Effector memory CD4-positive, alpha-beta T cell (primary cell): ENCODE results near the gene KRT83.

Experiments used
- DNase-seq, 3 donors: peaks; one replicate each; pipeline ENCODE4 v3.0.0-alpha.2; 2020
- H3K27ac ChIP-seq: 2 replicates; pipeline ENCODE4 v1.7.0; 2013; ENCODE audit warnings: mild to moderate bottlenecking, low read length, moderate library complexity; ENCODE audit not compliant: insufficient read depth, poor library complexity, severe bottlenecking
- H3K27me3 ChIP-seq: replicated peaks from 2 replicates; pipeline ENCODE4 v1.7.0; 2013; ENCODE audit warnings: mild to moderate bottlenecking, low read length; ENCODE audit not compliant: insufficient read depth, control insufficient read depth, poor library complexity, severe bottlenecking
- H3K36me3 ChIP-seq: 2 replicates; pipeline ENCODE4 v1.7.0; 2013; ENCODE audit warnings: mild to moderate bottlenecking, low read length, moderate library complexity; ENCODE audit not compliant: control insufficient read depth, insufficient read depth
- H3K4me1 ChIP-seq: 2 replicates; pipeline ENCODE4 v1.7.0; 2013; ENCODE audit warnings: low read length, mild to moderate bottlenecking; ENCODE audit not compliant: control insufficient read depth, insufficient read depth, poor library complexity, severe bottlenecking
- H3K4me3 ChIP-seq: 2 replicates; pipeline ENCODE4 v1.7.0; 2013; ENCODE audit warnings: low read length, low read depth, mild to moderate bottlenecking; ENCODE audit not compliant: insufficient read depth, poor library complexity, severe bottlenecking
- H3K9me3 ChIP-seq: 2 replicates; pipeline ENCODE4 v1.7.0; 2013; ENCODE audit warnings: mild to moderate bottlenecking, low read length, moderate library complexity; ENCODE audit not compliant: control insufficient read depth

Gene KRT83

DNA sequence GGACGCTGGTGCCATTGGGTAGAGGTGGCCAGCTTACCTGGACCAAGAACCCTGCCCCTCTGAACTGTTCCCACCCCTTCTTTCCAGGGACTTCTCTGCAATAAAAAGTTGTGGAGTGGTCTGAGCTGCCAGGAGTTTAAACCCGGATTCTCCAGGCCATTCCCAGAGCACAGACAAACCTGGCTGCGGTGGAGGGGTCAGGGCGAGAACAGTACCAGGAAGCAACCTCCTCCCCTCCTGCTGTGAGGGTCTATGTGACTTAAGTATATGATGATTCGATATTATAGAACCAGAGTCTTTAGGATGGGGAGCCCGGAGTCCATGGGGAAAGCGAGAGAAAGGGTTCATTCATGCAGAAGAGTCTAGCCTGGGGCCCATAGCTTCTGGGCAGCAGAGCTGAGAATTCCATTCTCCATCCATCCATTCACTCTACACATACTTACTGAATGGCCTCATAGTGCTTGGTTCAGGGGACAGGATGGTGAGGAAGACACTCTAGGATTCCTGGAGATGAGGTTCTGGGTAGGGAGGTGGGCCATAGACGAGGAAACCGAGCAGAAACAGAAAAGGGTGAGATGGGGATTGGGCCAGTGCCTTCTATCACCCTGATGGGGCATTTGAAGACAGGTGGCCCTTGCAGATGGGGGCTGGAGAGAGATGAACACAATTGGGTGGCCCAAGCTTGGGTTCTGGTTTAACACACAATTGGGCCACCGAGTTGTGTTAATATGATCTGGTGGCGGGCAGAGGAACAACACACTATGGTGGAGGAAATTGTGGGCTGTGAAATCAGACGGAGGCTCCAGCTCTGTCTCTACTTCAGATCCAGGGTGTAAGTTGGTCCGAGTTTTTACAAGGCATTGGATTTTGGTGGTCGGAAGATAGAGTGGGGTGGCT, 41.5 kb downstream of the KRT83 start:
- peaks cover 3% of the 10 kb centered on the region for H3K4me1 ChIP-seq
- DNase-seq, result no peak
- H3K4me3 ChIP-seq, result no peak overlapping the region
- H3K27me3 ChIP-seq, result no peaks in the 10 kb centered on the region
- H3K27ac ChIP-seq, result no peak overlapping the region
- no peaks in the 10 kb centered on the region for H3K36me3 ChIP-seq
- no peaks in the 10 kb centered on the region for H3K9me3 ChIP-seq

DNA sequence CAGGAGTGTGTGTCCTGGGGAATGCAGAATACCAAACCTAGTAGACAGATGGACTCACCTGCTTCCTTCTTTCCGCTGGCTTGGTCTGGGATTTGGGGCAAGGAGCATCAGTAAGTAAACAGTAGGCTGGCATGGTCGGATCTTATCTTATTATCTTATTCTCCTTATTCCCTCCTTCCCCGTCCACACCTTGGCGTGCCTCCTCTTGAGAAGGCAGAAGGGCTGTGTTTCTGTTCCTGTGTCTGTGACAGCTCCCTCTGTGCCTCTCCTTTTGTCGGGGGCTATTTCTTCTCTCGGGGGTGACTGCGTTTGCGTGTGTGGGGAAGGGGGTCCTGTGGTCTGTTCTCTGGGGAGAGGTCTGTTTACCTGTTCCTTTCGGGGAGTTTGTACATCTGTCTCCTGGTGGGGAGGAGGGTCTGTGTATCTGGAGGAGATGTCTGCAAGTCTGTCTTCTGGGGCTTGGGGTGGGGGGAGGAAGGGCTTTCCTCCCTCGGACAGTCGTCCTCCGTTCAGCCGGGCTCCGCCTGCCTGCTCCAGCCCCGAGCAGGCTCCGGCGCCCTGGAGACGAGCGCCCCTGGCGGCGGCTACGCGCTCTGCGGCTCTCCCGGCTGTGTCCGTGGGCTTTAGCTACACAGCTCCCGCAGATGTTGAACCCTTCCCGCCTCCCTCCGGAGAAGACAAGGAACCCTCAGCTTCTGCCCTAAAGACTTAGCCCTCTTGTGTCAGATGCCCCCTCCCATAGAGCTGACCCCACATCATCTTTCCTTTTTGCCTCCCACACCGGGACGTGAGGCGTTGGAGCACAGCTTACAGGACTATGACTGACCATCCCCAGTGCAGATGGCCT, 42.4 kb downstream of the KRT83 start:
- no peaks in the 10 kb centered on the region for H3K27me3 ChIP-seq
- no peak overlapping the region for H3K4me3 ChIP-seq
- no peaks in the 10 kb centered on the region for H3K36me3 ChIP-seq
- H3K9me3 ChIP-seq, result no peaks in the 10 kb centered on the region
- peak; percentile 20 to 42 (median 22) for DNase-seq
- peaks cover 3% of the 10 kb centered on the region for H3K4me1 ChIP-seq
- no peak overlapping the region for H3K27ac ChIP-seq

DNA sequence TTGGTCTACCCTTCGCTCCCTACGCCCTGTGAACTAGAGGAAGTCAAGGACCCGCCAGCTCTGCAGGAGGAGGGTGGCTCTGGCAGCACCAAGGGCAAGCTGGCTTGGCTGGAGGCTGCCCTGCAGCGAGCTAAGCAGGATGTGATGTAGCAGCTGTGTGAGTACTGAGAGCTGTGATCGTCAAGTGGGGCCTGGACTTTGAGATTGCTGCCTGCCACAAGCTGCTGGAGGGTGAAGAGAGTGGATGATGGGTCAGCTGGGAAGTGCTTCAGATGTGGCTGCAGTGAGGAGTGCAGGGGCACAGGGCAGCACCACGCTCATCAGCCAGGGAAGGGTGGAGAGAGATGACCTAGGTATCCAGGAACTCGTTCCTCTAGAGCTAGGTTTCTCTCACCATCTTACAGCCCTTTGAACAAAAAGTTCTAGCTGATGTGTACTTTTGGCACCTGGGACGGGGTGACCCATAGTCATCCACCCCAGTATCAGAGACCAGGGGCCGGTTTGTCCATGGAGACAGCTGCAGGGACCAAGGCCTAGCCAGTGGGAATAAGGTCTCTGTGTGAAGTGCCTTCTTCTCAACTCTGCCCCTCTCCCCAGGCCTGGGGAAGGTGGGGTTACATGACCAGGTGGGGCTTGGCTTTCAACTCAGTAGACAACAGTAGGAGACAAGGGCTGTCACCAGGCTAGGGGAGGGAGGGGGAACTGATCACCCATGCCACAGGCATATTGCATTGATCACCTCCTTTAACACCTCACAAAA, 43.5 kb downstream of the KRT83 start:
- Histone ChIP-seq H3K36me3 (no peaks in the 10 kb centered on the region), H3K4me1 (peaks cover 3% of the 10 kb centered on the region), H3K9me3 (no peaks in the 10 kb centered on the region), H3K27ac (no peak overlapping the region), H3K27me3 (no peaks in the 10 kb centered on the region), H3K4me3 (no peak overlapping the region)
- DNase-seq, result no peak

DNA sequence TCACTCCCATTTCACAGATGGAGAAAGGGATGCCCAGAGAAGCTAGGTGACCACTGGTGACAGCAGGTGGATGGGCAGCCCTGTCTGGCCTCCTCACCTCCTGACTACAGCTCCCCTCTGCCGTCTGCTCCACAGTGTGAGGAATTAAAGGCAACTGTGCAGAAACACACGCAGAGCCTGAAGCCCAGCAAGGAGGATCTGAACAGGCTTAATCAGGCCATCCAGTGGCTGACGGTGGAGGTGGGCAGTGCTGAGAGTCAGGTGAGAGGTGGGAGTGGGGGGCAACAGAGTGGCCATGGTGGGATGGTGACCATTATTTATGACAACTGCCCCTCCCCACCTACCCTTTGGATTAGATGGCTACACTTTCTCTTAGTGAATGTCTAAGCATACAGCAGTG, 45.5 kb downstream of the KRT83 start:
- H3K36me3 ChIP-seq, result no peaks in the 10 kb centered on the region
- no peak overlapping the region for H3K27ac ChIP-seq
- no peak for DNase-seq
- H3K9me3 ChIP-seq, result no peaks in the 10 kb centered on the region
- peaks cover 3% of the 10 kb centered on the region for H3K4me1 ChIP-seq
- H3K4me3 ChIP-seq, result no peak overlapping the region
- no peaks in the 10 kb centered on the region for H3K27me3 ChIP-seq

DNA sequence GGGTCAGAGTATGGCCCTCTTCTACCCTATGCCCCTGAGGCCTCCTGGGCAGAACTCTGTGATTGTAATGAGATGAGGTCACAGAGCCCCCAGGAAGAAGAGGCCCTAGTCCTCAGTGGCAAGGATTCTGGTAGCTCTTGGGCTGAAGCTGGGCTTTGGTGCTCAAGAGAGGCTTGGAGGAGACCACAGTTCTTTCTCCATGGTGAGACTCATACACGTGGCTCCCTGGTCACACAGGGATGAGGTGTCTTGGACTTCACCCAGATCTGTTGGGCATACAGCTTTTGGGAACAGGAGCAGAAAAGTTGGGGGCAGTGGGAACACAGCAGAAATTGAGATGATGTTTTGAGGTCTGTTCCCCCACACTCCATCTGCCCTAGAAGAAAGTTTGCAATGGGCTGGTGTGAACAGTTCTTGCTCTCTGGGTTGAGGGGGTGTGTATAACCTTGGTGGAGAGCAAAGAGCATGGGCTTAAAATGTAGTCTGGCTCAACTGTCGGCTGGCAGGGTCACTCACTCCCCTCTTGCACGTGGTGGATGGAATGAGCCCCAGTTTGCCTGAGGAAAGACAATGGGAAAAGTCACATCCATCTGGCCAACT, 46.6 kb downstream of the KRT83 start, which contains the start of gene KRT86:
TSS of gene KRT86 (plus strand) at position 125 of the 600 bp plus-strand sequence. CDS start 27,272 bp downstream, outside the sequence.
- DNase-seq, result no peak
- Histone ChIP-seq H3K9me3 (no peaks in the 10 kb centered on the region), H3K4me1 (peaks cover 3% of the 10 kb centered on the region), H3K27ac (no peak within 1 kb of the TSS), H3K27me3 (no peaks in the 10 kb centered on the region), H3K4me3 (no peak within 1 kb of the TSS), H3K36me3 (no peaks in the 10 kb centered on the region)

DNA sequence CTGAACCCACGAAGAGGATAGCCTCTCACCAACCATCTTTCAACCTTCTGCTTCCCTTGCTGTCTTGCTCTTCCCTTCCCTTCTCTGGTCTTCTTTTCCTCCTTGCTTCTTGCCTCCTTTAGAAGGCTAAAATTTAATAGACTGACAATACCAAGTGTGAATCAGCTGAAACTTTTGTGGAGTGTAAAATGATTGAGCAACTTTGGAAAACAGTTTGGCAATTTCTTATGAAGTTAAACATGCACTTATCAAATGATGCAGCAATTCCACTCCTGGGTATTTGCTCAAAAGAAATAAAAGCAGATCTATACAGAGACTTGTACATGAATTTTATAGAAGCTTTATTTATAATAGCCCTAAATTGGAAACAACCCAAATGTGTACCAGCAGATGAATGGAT, 50.0 kb downstream of the KRT83 start:
- Histone ChIP-seq H3K27me3 (no peaks in the 10 kb centered on the region), H3K27ac (no peak overlapping the region), H3K9me3 (no peaks in the 10 kb centered on the region), H3K4me3 (no peak overlapping the region), H3K4me1 (no peaks in the 10 kb centered on the region), H3K36me3 (no peaks in the 10 kb centered on the region)
- DNase-seq, result no peak

DNA sequence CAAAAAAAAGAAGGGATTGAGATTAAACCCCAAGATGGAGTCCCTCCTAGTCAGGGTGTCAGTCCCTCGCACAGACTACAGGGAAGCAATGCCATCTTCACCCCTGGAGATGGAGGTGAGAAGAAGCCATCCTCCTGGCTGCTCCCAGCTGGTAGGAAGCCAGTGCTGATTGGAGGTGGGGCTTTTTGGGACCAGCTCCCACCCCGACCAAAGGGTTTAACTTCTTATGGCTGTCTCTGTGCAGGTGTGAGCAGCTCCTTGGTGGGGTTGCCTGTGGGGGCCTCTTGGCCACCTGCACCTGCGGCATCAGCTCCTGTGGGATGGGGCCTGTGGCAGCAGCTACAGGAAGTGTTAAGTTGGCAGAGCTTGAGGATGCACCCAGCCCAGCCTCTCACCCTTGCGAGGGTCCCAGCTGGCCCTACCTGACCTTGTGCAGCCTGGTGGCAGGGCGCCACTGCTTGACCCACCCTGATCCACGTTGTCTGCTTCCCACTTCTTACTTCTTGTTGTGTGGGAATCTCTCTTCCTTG, 50.6 kb downstream of the KRT83 start:
- DNase-seq, result no peak
- H3K27ac ChIP-seq, result no peak overlapping the region
- H3K27me3 ChIP-seq, result no peaks in the 10 kb centered on the region
- no peaks in the 10 kb centered on the region for H3K4me1 ChIP-seq
- H3K4me3 ChIP-seq, result no peak overlapping the region
- no peaks in the 10 kb centered on the region for H3K9me3 ChIP-seq
- H3K36me3 ChIP-seq, result no peaks in the 10 kb centered on the region

DNA sequence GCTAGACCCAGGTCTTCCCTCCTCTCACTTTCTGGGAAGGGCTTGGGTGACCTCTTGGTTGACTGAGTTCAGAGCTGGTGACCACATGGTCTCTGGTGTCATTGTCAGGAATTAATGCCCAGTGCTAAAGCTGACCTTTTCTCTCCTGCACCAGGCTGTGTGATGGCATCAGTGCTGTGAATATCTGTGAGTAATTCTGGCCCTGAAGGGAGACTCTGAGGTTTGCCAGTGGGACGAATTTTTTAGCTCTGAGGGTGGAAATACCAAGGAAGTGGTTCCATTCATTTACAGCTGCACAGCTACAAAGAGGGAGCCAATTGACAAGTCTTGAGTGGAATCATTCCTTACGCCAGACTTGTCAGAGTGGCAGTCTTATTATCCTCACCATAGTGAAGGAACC, 53.0 kb downstream of the KRT83 start:
- H3K27ac ChIP-seq, result no peak overlapping the region
- H3K27me3 ChIP-seq, result no peaks in the 10 kb centered on the region
- H3K9me3 ChIP-seq, result no peaks in the 10 kb centered on the region
- H3K36me3 ChIP-seq, result no peaks in the 10 kb centered on the region
- no peak overlapping the region for H3K4me3 ChIP-seq
- no peak for DNase-seq
- H3K4me1 ChIP-seq, result no peaks in the 10 kb centered on the region

DNA sequence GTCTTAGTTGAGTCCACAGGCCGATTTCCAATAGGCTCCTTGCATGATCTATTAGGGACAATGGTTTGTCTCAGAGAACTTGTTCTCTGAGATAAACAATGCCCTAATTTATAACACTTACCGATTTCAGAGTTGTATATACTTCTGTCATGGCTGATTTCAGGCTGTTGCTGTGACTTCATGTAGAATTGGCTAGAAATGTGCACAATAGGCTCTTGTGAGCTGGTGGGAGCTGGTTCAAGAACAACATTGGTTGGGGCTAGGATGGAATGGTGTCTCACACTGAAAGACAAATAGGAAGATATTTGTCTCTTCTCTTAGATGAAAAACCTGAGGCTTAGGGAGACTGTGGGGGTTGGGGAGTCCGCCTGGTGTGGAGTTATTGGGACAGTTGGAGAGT, 53.5 kb downstream of the KRT83 start:
- no peak overlapping the region for H3K4me3 ChIP-seq
- H3K27me3 ChIP-seq, result no peaks in the 10 kb centered on the region
- no peaks in the 10 kb centered on the region for H3K36me3 ChIP-seq
- DNase-seq, result no peak
- no peaks in the 10 kb centered on the region for H3K9me3 ChIP-seq
- H3K4me1 ChIP-seq, result no peaks in the 10 kb centered on the region
- no peak overlapping the region for H3K27ac ChIP-seq
